GM19025 (cell line): ENCODE results near the gene TMPRSS6.

Experiments used
- ATAC-seq: cut with Tn5 transposase; IDR thresholded peaks from one replicate; pipeline ENCODE4 v1.9.1; 2021; ENCODE audit warnings: mild to moderate bottlenecking, low read depth, moderate library complexity; ENCODE audit not compliant: unreplicated experiment

TMPRSS6 gene

DNA sequence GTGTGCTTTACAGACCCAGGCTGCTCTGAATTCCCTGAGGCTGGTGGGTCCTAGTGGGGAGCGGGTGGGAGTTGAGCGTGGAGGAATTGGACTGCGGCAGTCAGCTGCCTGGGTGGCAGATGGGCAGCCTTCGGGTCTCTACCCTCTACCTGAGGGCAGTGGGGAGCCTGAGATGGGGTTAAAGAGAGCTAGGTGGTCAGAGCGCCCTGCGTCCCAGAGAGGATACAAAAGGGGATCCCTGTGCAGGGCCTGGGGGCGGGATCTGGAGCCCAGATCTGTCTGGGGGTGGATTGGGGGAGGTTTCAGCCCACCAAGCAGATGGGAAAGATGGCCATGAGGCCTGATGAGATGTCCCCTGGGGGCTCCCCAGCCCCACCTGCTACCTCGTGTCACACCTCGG lies 39.8 kb downstream of the TMPRSS6 start:
- ATAC-seq: no peak

DNA sequence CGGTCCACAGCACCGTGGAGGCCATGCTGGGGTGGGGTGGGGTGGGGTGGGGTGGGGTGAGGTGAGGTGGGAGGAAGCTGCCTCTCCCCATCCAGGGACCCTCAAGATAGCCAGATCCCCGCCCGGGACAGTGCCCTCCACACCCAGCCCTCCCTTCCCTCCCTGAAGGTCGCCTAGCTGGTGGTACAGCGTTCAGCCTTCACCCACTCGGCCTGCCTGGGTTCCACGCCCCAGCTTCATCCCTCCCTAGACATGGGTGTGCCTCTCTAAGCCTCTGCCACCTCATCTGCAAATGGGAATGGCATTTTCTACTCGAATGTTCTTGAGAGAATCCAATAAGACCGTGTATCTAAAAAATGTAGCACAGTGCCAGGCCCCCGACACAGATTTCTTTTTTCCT lies 40.2 kb downstream of the TMPRSS6 start:
- no peak for ATAC-seq

DNA sequence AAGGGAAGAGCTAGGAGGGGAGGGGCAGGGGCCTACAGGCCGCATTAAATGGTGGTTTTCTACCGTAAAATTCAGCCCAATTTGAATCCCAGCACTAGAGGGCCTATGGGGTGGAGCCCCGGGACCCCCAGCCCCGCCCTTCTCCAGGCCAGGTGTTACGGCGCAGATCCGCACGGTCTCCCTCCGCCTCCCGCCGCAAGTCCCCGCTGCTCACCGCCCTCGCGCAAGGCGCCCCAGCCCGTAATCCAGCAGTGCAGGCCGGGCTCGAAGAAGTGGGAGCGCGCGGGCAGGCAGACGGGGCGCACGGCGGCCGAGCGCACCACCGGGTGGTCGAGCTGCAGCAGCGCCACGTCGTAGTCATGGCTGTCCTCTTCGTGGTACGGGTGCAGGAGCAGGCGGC lies 40.7 kb downstream of the TMPRSS6 start:
- ATAC-seq: no peak

DNA sequence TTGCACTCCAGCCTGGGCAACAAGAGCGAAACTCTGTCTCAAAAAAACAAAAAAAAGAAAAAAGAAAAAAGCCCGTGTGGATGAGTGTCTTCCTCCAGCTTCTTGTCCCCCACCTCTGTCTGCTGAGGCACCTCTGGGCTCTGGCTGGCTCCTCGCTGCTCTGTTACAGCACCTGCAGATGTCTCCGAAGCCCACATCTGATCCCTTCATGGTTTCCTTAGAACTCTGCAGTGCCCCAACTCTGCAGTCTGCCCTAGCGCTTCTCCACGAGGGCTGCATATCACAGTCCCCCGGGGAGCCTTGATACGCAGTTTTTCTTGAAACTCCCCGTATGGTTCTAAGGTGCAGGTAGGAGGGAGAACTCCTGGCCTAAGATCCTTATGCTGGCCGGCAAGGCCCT lies 42.1 kb downstream of the TMPRSS6 start:
- no peak for ATAC-seq

DNA sequence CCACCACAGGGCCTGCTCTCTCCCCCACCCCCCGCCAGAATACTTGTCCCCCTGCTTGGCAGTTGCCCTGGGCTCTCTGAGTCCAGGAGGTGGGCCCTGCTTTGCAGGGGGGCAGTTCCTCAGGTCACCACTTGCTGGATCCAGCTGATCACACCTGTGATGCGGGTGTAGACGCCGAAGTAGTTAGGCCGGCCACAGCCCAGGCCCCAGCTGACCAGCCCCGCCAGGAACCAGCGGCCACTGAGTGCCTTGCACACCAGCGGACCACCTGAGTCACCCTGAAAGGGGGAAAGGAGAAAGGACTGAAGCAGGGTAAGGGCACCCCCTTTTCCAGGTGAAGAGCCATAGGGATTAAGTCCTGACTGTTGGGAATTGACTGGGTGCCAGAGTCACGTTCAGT lies 43.6 kb downstream of the TMPRSS6 start:
- no peak for ATAC-seq

DNA sequence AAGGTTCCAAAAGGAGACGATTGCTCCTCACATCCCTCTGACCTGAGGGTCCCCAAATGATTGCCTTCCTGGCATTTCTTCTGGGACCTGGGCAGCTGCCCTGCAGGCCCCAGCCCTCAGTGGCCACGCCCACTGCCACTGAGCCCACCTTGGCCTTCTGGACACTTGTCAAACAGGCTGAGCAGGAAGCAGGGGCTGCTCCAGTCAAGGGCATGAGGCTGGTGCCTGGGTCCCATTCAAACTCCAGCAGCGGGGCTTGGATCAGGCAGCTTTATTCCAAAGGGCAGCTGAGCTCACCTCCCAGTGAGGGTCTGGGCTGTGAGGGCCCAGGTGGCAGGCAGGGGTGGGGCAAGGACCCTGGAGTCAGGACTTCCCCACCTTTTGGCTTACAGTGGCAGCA lies 44.3 kb downstream of the TMPRSS6 start:
- no peak for ATAC-seq

DNA sequence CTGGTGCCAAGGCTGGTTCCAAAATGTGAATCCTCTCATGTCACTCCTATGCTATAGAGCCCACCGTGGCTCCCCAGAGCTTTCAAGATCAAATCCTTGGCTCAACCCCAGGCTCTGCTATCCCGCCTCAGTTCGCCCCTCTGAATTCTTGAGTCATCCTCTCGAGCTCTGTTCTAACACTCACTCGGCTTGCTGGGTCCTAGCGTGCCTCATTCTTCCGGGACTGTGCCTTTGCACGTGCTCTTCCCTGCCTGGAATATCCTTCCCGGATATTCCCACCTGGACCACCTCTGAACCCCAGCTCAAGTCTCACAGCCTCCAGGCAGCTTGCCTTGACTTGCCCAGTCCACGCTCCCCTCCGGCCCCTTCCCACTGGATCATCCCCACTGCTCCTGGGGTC lies 45.0 kb downstream of the TMPRSS6 start:
- no peak for ATAC-seq

DNA sequence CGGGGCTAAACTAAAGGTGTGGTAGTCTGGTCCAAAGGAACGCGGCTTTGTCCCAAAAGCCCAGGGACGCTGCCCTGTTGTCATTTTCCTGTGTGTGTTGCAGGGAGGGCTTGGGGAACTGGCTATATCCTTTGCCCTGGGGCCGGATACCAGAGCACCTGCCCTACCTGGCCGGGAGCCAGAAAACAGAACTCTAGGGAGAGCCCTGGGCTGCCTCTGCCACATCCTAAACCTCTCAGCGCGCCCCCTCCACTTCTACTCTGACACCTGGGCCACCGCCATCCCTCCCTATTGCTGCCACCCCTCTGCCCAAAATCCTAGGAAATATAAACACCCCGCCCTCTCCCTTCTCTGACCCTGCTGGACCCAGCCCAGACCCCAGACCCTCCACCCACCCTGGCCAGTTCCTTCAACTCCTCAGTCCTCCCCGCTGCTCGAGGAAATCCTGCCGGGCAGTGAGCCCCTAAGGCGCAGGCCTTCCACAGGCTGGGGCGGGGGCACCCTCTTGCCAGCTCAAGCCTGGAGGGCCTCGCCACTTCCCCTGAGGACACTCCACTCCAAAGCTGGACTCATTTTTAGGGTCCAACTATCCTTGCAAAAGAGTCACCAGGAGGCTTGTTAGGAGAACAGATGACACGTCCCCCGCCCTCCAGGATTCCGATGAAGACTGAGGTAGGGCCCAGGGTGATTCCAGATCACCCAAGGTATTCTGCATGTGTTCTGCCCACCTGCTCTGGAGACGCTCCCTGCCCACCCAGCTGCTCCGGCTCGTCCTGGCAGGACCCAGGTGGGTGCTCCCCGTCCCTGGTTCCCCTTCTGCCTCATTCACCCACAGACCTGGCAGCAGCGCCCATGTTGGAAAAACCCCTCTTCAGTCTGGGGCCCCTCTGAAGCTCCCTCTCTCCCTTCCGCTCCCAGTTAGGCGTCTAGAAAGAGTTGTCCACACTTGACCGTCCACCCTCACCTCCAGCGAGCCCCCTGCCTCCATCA lies 45.8 kb downstream of the TMPRSS6 start:
- no peak for ATAC-seq

DNA sequence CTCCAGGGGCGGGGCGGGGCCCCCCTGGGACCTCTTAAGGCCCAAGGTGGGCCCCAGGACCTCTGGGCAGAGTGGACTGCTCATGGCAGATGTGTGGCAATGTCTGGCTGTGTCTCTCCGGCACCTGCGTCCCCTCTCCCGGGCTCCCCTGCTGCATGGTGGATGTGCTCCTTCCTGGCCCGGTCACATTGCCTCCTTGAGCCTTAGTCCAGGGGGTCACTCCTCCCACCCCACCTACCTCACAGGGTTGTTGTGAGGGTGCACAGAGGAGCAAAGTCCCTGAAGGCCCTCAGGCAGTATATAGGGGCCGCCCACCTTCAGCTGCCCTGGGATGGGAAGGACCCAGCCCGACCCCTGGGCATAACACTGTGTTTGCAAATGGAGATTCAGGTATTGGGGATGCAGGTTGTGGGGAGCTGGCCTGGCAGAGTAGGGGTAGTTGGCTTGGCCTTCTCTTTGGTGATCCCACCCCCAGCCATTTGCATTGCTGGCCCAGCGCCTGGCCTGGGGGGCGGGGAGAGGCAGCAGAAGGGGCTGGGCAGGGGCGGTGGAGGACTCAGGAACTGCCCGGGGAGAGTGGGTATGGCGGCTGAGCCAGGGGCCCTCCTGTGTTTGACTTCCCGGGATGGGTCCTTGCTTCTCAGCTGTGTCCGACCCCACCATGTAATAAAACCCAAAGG lies 46.7 kb downstream of the TMPRSS6 start:
- ATAC-seq: no peak

DNA sequence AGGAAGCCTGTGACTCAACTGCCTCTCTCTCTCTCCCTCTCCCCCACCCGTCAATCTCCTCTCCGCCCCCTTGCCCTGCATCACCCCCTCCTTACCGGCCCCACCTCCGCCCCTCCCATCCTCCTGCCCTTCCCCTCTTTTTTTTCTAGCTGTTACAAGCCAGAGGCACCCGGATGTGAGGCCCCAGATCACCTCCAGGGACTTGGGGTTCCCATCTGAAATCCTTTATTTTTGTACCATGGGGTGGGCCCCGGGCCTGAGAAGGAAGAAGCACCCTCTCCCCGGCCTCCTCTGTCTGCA lies 47.2 kb downstream of the TMPRSS6 start:
- ATAC-seq: no peak

DNA sequence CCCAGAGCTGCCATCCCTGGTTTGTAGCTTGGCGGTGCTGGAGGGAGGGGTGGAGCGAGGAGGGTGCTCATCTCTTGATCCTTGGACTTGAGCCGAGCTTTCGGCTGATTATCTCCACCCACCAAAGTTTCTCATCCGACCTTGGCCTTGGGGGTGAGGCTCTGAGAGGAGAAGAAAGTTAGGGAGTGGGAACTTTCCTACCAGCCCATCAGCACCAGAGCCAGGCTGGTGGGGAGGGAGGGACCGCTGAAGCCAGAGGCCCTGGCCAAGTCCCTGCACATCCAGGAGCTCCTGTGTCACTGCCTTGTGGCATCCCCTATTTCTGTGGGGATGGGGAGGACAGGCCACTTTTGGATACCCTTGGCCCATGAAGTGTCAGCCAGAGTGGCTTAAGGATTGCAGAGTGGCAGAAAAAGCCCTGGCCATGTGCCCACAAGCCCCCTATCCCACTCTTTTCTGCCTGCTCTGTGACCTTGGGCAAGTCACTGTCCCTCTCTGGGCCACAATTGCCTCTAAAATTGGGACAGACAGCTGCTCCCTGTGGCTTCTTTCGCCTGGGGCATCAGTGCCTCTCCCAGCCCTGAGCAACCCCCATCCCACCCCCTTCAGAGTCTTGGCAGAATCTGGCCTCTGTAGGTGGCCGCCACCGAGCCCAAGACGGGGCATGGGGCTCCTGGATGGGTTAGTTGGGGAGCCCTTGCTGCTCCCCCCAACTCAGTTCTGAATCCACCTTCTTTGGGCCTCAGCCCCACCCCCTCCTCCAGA lies 47.7 kb downstream of the TMPRSS6 start:
- no peak for ATAC-seq

DNA sequence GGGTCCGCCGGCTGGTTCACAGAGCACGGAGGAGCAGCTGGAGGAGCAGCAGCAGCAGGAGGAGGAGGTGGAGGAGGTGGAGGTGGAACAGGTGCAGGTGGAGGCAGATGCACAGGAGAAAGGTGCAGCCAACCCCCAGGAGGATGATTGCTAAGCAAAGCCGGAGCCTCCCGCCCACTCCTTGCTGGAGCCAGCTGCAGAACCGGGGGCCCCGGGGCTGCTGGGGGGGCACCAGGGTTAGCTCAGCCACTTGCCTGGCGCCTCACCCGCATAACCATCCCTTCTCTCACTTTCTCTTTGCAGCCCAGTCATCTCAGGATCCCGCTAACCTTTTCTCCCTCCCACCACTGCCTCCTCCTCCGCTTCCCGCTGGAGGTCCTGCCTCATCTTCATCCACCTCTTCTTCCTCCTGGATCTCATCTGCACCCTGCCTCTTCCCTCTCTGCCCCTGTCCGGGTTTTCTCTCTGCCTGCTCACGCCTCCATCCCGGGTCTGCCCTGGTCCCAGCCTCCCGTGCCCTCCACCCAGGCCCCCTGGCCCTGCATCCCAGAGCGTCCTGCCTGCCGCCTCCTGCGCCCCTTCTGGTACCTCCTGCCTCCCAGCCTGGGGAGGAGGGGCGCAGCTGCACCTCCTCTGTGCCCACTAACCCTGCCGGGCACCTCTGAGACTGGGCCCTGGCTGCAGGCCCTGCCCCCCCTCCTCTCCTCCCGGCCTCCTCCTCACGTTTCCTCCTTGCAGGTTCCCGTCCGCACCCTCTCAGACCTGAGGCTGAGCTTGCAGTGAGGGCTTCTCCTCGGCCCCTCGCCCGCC lies 48.5 kb downstream of the TMPRSS6 start:
- ATAC-seq: no peak

DNA sequence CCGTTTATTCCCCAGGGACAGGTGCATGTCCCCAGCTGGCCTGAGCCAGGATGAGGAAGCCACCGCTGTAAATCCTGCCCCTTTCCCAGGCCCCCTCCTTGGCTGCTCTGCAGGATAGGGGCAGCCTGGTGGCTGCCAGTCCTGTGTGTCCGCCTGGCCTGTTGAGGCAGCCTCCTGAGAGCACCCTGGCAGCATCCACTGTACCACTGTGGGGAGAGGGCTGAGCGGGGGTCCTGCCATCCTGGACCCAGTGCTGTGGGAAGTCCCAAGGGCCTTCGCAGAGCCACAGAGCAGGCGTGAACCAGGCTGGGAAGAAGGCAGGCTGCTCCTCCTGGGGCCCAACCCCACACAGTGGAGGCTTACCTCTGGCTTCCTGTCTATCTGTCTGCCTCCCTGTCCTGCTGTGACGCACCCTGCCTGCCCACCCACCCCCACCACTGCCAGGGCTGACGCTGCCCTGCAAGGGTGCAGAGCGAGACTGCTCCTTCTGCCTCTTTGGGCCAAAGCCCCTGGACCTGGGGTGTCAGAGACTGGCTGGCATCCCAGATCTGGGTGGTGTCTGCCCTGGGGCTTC lies 49.5 kb downstream of the TMPRSS6 start:
- no peak for ATAC-seq

DNA sequence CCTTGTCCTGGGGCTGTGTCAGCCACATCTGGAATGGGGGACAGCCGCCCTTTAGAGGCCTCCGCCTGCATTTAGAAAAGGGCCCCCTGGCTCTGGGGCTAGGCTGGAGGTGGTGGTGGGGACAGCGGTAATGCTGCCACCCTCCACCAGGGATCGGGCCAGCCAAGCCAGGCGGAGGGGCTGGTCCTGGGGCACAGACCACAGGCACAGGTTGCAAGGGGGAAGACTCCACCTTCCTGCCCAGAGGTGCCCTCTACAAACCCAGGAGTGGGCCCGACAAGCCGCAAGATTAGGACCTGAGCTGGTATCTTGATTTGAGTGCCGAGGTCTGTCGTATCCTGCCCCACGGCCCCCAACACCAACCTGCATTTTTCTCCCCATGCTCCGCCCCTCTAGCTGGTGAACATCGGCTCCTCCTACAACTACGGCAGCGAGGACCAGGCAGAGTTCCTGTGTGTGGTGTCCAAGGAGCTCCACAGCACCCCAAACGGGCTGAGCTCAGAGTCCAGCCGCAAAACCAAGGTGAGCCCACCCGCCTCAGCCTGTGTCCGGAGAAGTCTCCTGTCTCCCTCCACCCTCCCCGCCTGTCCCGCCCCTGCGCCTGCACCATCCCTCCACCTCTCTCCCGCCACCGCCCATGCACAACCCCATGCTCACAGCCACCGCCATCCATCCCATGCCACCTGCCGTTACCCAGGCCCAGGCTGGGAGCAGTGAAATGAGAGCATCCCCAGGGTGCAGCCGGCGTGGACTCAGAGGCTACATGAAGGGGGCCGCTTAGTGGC lies 50.4 kb downstream of the TMPRSS6 start:
- no peak for ATAC-seq

DNA sequence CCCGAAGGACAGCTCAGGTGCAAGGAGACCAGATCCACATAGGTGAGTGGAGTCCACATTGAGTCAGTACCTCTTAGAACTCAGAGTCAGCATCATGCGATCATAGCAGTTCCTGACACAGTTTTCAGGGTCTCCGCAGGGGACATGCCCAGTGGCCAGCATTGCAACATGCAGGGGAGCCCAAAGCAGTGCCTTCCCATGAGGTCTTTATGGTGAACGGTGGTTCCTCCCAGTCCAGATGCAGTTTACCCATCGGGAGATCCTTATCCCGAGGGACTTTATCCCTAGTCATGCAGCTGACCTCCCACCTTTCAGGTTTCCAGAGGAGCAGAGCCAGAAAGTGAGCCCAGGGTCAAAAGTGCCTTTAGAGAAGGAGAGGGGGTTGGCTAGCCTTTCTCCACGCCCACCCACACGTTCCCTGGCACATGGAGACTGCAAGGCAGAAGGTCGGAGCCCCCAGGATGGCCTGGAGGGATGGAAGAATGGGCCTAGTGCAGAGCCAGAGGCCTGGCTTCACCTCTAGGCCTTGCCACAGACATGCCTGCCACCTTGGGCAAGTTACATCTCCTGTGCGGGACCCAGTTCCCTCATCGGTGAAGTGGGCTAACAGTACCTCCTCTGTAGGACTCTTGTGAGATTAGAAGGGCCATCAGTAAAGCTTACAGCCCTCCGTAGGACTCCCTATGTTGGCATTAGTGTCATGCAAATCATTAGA lies 51.6 kb downstream of the TMPRSS6 start:
- no peak for ATAC-seq

DNA sequence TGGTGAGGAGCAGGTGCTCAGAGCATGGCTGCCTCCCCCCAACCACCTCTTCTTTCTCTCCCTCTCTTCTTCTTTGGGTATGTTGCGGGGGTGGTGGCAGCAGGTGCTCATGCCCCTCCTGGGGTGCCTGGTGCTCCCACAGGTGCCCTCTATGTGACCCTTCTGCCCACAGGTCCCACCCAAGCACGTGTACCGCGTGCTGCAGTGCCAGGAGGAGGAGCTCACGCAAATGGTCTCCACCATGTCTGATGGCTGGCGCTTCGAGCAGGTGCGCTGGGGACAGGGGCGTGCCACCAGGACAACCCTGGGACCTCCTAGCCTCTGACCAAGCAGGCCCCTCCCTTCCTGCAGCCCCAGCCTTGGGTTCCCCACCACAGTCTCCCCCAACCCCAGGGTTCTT lies 52.3 kb downstream of the TMPRSS6 start:
- no peak for ATAC-seq

DNA sequence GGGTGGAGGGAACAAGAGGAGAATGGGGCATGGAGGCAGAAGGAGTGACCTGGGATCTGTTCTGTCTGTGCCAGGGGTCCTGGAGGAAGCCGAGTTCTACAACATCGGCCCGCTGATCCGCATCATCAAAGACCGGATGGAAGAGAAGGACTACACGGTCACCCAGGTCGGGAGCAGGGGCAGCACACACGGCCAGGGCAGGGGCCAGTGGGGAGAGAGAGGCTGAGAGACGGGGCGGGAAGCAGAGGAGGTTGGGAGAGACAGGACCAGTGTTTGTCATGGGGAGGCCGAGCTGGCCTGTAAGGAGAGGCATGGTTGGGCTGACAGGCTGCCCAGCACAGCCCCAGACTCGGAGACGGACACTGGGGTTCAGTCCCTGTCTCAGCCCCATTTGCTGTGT lies 53.3 kb downstream of the TMPRSS6 start:
- no peak for ATAC-seq

DNA sequence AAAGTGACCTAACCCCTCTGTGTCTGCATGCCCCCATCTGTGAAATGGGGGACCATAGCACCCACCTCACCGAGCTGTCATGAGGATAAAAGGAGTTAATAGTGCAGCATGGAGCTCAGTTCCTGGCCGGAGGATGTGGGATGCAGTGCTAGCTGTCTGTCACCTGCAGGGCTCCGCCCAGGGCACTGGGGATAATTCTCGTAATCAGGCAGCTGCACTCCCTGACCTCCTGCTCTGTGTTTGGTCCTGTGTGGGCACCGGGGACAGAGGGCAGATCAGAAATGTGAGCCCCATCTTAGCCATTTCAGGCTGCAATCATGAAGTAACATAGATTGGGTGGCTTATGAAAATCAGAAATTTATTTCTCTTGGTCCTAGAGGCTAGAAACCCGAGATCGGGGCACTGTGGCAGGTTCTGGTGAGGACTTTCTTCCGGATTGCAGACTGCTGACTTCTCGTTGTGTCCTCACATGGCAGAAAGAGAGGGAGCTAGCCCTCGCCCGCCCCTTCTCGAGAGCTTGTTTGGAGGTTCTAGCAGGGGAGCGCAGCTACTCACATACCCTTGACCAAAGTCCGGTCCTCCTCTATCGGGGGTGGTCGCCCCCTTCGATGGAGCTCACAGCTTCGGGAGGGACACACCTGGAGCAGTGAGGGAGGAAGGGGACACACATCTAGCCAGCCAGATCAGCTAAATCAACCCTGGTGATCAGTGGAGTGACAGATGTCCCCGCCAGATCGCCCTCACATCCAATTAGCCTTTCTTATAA lies 54.7 kb downstream of the TMPRSS6 start:
- no peak for ATAC-seq
